GM19468 (cell line): Measurements from ENCODE around the gene UNC45A.

ENCODE experiments used
- ATAC-seq: cut with Tn5 transposase; IDR thresholded peaks from one replicate; pipeline ENCODE4 v1.9.1; 2021; ENCODE audit warnings: mild to moderate bottlenecking, moderate library complexity, moderate number of reproducible peaks; ENCODE audit not compliant: unreplicated experiment; ENCODE audit errors: extremely low read depth

Gene UNC45A

DNA sequence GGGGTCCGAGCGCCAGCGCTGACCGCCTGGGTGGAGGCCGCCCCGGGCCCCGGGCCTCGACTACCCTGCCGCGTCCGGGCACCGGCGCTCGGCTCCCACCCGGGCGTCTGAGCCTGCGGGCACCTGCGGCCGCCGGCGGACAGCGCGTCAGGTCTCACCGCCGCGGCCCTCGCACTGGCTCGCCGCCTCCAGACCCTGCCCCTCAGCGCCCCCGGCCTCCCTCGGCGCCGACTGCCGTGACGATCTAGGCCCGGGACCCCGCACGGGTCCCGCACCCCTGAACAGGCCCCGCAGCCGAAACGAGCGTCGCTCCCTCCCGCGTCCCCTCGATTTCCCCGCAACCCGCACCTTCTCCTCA is 59.0 kb downstream of the UNC45A start:
- no peak for ATAC-seq

DNA sequence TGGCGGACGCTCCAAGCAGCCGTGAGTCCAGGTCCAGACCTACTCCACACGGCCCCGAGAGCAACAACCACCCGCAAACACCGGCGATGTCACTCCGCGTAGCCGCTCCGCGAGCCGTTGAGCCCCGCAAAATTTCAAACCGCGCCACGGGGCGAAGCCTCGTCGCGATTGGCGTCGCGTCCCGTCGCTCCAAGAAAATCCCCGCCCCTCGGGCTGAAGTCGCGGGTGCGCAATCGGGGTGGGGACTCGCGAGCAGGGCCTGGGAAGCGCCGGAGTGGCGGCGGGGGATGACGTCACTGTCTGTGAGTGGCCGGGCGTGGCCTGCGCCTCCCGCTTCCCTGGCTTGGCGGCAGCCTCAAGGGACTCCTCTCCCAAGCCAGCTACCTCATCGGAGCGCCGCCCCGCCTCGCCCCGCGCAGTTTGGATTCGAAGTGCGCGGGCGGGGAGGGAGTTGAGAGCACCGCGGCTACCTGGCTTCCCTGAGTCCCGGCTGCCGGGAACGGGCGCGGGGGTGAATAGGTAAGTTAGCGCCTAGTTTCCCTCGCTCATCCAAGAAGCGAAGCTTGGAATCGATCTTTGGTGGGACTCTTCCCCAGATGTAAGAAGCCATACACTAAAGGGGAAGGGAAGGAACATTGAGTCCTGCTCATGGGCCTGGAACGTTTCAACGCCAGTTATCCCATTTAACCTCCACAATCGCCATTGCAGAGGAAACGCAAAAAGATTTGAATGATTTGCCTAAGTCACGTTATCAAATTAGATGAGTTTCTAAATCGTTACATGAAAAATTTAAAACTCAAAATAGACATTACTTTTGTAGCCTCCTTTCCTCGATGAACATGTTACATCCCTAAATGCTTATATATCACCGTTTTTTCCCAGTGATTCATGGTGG is 59.6 kb downstream of the UNC45A start, which contains the start of gene PRC1:
PRC1 (minus strand) TSS at position 119 of the 895 bp plus-strand sequence; CDS start at position 1, 118 bp downstream.
- peak; percentile 97 for ATAC-seq

GRCh38 chr15:90998737-90999136 is 63.7 kb downstream of the UNC45A start:
- ATAC-seq: no peak

DNA sequence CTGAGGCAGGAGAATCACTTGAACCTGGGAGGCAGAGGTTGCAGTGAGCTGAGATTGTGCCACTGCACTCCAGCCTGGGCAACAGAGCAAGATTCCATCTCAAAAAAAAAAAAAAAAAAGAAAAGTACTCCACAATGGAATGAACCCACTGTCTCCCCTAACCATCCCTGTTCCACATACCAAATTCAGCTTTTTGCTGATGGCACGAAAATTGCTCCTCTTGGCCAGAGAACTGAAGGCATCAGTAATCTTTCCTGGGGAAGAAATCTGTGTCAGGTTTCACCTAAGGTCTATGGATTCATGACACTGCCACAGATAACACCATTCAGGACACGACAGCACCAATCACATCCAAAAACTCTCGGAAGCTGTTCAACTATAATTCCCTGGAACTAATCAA is 66.1 kb downstream of the UNC45A start:
- no peak for ATAC-seq
